Thoracic aorta (tissue), 2 donors: Measurements from ENCODE around the gene LPAR2. TPM values are rescaled to one million over a fixed set of nuclear protein-coding genes. Genes with fewer than 3 reads are reported as not detected.

Experiments
- ATAC-seq: fragments of 150-250 bp; one replicate; pipeline ENCODE4 v1.8.0; 2017; ENCODE audit warnings: low read depth; ENCODE audit not compliant: insufficient number of reproducible peaks, low FRiP score
- DNase-seq: peaks from one replicate; pipeline ENCODE4 v3.0.0-alpha.2; 2020; ENCODE audit warnings: low spot score
- H3K27ac ChIP-seq, 2 donors: fragments of 200-600 bp; sonication (generic); 1 replicate in 1 of 2; 2 replicates in 1 of 2; pipeline ENCODE4 v1.5.1; 2016; ENCODE audit warnings: mild to moderate bottlenecking in 2 of 2, moderate library complexity in 2 of 2
- H3K27me3 ChIP-seq: fragments of 200-600 bp; sonication (generic); replicated peaks from 2 replicates; pipeline ENCODE4 v1.6.0; 2016; ENCODE audit warnings: mild to moderate bottlenecking; ENCODE audit not compliant: insufficient read depth
- H3K36me3 ChIP-seq: fragments of 200-600 bp; sonication (generic); one replicate; pipeline ENCODE4 v1.5.1; 2016
- H3K4me1 ChIP-seq, 2 donors: fragments of 200-600 bp; sonication (generic); 1 replicate in 1 of 2; 2 replicates in 1 of 2; pipeline versions ENCODE4 v1.5.1 to v1.6.0; 2016; ENCODE audit warnings: low read depth in 2 of 2, mild to moderate bottlenecking in 1 of 2; ENCODE audit not compliant: control insufficient read depth in 1 of 2
- H3K4me3 ChIP-seq: fragments of 200-600 bp; sonication (generic); 2 replicates; pipeline ENCODE4 v1.5.1; 2016; ENCODE audit warnings: mild to moderate bottlenecking
- H3K9me3 ChIP-seq: fragments of 200-600 bp; sonication (generic); 2 replicates; pipeline ENCODE4 v1.5.1; 2016
- total RNA-seq, 2 donors: library from RNA; depleted of rRNA; stranded (reverse); fragments of >200 nt; gene quantifications; one replicate each; pipeline versions ENCODE4 v1.1.0 to v1.2.3, GENCODE V29; 2016
- TF ChIP-seq, protein P1 (sequence below): fragments of 200-600 bp; sonication (generic); IDR thresholded peaks from one replicate; pipeline ENCODE4 v1.5.1; 2019; ENCODE audit warnings: antibody characterized with exemption

LPAR2 gene
- total RNA-seq, 2 donors from 2014 or later: 4.2 to 11.6 TPM

DNA sequence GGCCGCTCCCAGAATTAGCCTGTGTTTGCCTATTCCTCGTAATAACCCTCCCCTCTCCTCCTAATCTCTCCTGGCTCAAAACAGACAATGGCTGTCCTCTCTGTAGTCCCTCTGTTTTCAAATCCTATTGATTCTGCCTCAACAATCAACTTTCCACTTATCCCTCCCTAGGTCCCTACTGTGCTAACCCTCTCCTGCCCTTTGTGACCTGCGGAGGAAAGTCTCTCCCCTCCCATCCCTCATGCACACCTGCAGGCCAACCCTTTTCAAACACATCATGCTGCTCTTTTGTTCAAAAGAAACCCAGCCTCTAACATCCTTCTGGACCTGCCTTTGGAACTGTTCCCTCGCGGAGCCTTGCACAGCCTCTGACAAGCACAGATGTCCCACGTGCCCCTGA, 52.6 kb downstream of the LPAR2 start:
- no peaks in the 10 kb centered on the region for H3K9me3 ChIP-seq
- no peaks in the 10 kb centered on the region for H3K27me3 ChIP-seq
- ATAC-seq (no peak), DNase-seq (no peak)
- H3K4me3 ChIP-seq: no peak overlapping the region
- H3K36me3 ChIP-seq: no peaks in the 10 kb centered on the region
- no peak overlapping the region for H3K27ac ChIP-seq
- TF ChIP-seq, protein P1, sequence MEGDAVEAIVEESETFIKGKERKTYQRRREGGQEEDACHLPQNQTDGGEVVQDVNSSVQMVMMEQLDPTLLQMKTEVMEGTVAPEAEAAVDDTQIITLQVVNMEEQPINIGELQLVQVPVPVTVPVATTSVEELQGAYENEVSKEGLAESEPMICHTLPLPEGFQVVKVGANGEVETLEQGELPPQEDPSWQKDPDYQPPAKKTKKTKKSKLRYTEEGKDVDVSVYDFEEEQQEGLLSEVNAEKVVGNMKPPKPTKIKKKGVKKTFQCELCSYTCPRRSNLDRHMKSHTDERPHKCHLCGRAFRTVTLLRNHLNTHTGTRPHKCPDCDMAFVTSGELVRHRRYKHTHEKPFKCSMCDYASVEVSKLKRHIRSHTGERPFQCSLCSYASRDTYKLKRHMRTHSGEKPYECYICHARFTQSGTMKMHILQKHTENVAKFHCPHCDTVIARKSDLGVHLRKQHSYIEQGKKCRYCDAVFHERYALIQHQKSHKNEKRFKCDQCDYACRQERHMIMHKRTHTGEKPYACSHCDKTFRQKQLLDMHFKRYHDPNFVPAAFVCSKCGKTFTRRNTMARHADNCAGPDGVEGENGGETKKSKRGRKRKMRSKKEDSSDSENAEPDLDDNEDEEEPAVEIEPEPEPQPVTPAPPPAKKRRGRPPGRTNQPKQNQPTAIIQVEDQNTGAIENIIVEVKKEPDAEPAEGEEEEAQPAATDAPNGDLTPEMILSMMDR: no peak
- H3K4me1 ChIP-seq: no peaks in the 10 kb centered on the region

Other genes with a start within 250 kb of the LPAR2 start
- 10 to 100 TPM; 55.9 to 79.1 TPM for gene GATAD2A, start 222.5 kb downstream of the LPAR2 start, total RNA-seq
- gene TSSK6, start 112.7 kb downstream of the LPAR2 start, total RNA-seq: 1 to 10 TPM; 1.5 to 3.6 TPM
- gene NDUFA13, start 112.0 kb downstream of the LPAR2 start, total RNA-seq: 10 to 100 TPM; 15.5 to 60.8 TPM
- 1 to 10 TPM; 2.0 to 7.9 TPM for gene YJEFN3, start 99.3 kb downstream of the LPAR2 start, total RNA-seq
- gene CILP2, start 90.0 kb downstream of the LPAR2 start, total RNA-seq: 1 to 10 TPM in 1 of 2 donors, under 1 TPM in 1; 0.81 to 1.5 TPM
- gene PBX4, start 9.5 kb downstream of the LPAR2 start, total RNA-seq: not detected
- gene GMIP, start 15.4 kb upstream of the LPAR2 start, total RNA-seq: 10 to 100 TPM; 12.5 to 13.1 TPM
- gene ATP13A1, start 35.5 kb upstream of the LPAR2 start, total RNA-seq: 100 to 1,000 TPM in 1 of 2 donors, 10 to 100 TPM in 1; 95.0 to 150 TPM
- gene ZNF101, start 40.6 kb upstream of the LPAR2 start, total RNA-seq: 1 to 10 TPM; 2.2 to 8.3 TPM
- 10 to 100 TPM in 1 of 2 donors, 1 to 10 TPM in 1; 6.9 to 11.6 TPM for gene ZNF14, start 104.9 kb upstream of the LPAR2 start, total RNA-seq
- gene ZNF506, start 193.5 kb upstream of the LPAR2 start, total RNA-seq: 10 to 100 TPM; 55.5 to 66.7 TPM
- 1 to 10 TPM; 3.0 to 9.0 TPM for gene ZNF253, start 237.7 kb upstream of the LPAR2 start, total RNA-seq